ENCODE data around the gene DAGLA.

DAGLA gene

DNA sequence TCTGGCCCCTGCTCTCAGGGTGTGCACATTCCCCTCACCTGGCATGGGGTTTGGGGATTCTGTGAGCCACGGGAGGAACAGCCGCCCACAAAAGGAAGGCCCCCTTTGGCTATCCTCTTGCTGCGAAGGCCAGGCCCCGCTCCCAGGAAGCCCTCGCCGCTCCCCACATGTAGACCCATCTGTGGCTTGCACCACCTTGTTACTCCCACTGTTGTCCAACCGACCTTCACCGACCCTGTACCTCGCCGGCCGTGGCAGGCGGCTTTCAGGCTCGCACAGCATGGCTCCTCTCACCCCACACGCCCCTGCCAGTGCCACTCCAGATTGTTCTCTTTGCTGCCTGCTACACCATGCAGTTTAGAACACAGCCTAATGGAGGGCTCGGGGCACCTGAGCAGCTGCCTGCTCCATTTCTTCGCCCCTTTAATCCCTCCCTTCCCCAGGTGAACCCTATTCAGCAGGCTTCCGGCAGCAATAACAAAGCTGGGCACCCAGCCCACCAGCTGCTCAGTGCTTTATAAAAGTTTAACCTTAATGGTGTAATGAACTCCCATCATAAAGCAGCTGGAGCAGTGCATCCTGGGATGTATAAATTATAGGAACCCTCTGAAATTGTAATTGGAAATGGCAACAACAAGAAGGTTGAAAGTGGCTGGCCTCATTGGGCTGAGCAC lies 10.7 kb downstream of the DAGLA start:
- no peak for DNase-seq

DNA sequence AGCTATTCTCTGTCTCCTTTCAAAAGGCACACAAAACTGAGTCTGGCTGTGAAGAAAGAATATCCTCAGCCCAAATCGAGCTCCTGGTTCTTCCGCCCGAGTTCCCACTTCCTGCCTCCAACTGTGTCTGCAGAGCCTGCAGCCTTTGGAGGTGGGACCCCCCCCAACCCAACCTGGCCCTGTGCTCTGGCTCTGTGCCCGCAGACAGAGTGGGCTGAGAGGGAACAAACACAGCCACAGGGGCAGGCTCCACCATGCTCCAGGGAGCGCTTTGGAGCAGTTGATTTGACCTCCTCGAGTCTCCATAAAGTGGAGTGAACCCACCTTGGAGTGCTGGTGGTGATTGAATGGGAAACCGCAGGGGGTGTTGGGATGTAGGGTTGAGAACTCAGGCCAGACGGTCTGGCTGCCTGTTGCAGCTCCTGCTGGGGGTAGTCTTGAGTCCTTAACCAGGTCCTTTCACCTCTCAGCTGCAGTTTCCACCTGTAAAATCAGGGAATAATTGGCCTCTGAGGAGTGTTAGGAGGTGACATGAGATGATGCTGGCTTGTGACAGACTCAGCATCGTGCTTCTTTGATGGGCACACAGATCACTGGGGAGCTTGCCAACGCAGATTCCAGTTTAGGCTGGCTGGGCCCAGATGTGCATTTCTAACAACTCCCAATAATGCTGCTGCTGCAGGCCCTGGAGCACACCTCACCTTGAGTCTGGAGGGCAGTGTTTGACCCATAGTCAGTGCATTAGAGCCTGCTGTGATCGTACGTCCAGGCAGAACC lies 11.4 kb downstream of the DAGLA start:
- DNase-seq: no peak

DNA sequence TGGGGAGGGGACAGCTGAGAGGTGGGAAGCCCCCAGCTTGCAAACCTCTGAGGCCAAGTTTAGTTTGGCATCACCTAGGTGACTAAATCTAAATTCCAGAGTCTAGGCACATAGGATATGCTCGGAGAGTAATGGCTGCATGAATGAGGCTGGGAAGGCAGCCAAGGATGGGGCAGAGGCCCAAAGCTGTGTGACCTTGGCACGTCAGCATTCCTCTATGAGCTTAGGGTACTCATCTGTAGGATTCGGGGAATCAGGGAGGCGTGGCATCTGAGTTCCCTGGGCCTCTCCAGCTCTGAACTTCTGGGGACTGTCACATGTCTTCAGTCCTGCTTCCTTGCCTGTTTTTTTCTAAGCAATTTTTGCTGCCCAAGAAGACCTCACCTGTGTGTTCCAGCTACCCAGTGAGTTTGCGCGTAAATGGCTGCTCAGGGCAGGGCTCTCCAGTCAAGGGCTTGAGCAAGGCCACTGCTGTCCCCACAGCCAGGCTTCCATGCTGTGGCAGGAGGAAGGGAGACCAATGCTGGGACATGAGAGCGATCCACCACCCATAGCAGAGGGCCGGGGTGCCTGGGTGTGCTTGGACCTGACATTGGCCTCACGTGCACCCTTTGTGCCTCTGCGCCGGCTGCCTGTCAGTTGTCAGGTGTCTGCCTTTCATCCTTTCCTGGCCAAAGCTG lies 13.9 kb downstream of the DAGLA start:
- no peak for DNase-seq

DNA sequence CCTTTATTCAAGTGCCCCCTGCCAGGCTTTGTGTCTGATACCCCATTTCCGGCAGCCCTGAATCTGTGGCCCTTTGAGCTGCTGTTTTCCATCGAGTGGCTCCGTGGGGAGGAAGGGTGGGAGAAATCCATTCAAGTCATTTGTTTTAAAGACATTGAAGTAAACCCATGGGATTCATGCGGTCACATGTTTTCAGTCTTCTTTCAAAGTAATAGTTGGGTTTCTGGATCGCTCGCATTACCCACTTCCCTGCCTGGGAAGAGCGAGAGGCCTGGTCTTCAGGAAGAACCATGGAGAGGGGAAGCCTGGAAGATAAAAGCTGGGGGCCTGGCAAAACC lies 14.4 kb downstream of the DAGLA start:
- no peak for DNase-seq

DNA sequence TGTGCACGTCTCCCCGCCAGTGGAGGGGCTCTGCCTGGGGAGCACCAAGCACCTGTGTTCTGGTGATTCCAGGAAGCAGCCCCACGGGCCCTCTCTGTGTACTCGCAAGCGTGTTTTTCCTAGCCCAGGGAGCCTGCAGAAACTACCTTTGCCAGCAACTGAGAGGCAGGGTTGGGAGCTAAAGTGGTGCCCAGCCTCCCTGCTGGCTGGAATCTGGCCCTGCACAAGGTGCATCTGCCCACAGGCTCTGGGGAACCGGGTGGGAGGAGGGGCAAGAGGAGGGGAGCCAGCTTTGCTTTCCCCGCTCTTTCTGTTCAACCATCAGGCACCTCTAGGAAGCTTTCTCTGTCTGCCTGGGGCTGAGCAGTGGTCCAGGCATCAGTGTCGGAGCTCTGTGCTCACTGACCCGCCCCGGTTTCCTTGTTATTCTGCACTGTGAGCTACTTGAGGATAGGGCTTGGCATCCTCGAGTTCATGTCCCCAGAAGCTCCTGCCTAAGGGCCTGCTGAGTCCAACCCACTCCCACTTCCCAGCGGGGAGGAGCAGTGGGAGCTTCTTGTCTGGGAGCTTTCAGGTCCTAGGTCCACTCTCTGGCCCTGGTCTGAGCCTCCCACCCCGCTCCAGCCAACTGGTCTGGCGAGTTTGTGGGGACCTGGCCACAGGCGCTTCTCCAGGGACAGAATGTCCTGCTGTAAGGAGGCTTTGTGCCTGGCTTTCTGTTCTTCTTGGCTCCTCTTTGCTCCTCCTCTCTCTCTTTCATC lies 14.9 kb downstream of the DAGLA start:
- DNase-seq: no peak

DNA sequence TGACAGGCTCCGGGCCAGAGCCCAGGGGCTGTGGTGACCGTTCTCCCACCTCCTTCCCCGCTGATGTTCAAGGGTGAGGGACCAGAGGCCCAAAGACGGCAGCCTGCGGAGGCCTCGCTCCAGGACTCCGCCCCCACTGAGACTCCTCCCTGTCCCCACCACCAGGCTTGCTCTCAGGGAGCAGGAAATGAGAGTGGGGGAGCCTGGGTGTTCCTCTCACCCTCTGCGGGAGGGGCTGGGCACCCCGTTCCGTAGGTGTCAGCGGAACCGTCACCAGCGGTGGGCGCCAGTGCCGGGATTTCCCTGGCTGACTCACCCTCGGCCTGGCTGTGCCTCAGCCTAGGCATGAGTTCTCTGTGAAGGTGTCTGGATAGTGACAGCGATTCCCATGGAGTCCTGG lies 15.7 kb downstream of the DAGLA start:
- no peak for DNase-seq

DNA sequence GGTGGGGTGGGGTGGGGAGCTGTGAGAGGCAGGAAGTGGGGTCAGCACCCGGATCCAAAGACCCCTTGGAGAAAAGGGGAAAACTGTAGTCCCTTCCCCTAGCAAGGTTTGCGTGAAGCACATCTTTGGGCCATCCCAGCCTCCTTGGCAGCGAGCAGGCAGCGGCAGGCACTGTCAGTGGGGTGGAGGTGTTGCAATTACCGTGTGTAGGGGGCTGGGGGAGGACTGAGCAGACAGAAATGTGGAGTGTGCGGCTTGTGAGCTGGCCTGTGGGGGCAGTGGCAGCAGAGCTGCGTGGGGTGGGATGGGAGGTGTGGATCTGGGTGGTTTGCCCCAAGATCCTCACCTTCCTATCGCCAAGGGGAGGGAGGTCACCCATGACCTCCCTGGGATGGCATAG lies 16.4 kb downstream of the DAGLA start:
- DNase-seq: no peak

DNA sequence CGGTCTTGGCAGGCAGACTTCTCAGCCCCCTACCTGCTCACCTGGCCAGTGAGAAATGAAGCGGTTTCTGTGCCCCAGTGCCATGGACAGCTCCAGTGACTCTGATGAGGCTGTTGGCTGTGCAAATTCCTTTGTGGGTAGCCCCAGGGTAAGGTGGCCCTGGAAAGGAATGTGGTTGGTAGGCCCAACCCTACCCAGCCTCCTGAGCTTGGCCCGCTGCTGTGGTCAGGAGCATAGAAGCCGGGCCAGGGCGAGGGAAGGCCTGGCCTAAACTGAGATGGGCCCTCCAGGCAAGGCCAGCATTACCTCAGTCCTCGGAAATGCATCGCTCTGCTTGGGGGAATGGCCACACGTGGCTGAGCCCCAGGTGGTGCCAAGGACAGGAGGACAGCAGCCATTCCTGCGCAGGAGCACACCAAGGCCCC lies 16.9 kb downstream of the DAGLA start:
- no peak for DNase-seq

DNA sequence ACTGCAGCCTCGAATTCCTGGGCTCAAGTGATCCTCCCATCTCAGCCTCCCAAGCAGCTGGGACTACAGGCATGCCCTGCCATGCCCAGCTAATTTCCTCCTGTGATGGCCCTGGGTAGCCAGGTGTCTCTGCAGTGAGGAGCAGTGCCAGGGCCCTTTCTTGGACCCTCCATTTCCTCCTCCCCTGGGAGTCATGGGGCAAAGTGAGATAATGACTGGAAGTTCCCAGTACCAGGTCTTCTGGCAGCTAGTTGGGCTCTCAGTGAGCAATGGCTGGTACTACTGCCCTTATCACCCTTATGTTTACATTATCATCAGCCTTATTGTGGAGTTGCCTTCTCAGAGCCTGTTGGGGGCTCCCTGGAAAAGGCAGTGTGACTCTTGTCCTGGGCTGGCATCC lies 17.6 kb downstream of the DAGLA start:
- no peak for DNase-seq

DNA sequence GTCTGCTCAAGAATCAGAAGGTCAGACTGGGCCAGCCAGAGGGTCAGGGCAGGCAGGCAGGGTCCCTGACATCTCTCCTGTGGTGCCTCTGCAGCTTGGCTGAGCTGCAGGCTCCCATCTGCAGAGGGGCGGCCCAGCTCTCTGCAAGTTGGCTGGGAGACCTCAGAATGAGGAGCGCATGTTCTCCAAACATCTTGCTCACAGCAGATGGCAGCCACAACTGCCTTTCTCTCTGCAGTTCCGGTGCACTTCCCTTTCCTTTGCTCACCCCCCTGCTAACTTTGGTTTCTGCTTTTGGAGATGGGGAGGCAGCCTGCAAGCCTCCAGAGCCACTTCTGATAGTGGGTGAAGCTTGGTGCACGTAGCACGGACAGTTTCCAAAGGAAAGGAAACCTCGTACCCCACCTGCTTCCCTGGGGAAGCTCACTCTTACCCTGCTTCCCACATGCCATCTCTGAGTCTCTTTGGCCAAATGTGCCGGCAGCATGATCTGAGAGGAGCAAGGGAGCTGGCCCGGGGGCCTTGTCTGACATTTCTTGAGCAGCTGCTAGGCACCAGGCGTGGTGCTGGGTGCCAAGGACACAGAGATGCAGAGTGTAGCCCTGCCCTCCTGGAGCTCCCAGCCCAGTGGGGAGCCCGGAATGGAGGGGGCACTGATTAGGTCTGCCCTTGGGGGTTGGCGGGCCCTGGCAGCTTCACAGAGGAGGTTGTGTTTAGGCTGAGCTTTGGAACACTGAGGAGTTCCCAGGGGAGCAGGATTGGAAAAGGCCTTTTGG lies 18.2 kb downstream of the DAGLA start:
- no peak for DNase-seq

DNA sequence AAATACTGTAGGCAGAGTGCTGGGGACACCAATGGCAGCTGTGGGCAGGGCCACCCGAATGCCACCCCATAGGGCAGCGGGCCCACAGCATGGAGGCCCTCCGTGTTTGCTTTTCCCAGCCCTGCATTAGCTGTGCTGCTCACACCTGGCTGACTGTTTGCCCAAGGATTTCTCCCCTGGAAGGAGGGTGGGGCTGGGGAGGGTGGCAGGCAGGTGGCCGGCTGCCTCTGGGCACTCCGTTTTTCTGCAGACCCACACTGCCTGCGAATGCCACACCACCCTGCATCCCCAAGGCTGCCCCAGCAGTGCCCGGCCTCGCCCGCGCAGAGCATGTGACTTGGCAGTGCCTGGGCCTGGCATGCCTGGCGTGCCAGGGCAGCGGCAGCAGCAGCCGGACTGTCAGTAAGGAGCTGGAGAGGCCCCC lies 19.6 kb downstream of the DAGLA start:
- peak; percentile 94 for DNase-seq

DNA sequence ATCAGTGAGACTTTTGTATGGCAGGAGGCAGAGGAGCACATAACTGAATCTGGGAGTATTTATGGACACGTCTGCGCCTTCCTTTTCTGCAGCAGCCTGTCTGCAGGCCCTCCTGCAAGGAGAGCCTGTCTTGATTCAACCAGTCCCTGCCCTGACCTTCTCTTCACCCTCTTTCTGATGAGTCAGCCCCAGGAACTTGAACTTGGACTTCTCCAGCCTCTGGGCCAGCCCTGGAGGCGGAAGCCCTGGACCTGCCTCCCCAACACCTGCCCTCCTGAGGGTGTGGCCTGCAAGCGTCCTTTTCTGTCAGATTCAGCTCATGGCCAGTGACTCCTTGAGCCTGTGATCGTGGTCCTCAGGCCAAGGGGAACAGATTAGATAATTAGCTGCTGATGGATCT lies 20.0 kb downstream of the DAGLA start:
- peak; percentile 81 for DNase-seq

DNA sequence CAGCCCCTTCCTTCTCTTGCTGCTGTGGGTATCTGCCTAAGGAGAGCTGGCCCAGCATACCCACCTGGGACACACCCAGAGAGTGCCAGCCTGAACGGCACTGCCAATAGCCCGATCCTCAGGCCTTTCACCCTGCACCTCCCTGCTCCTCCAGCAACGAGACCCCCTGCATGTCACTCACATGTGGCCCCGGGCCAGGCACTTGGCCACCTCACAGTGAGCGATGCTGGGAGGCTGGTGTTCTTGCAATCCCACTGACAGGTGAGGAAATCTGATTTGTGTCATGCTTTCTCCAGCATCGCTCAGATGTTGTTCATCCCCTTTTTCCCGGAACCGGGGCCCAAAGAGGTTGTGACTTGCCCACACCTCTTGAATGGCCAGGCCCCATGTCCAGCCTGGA lies 20.5 kb downstream of the DAGLA start:
- DNase-seq: no peak

DNA sequence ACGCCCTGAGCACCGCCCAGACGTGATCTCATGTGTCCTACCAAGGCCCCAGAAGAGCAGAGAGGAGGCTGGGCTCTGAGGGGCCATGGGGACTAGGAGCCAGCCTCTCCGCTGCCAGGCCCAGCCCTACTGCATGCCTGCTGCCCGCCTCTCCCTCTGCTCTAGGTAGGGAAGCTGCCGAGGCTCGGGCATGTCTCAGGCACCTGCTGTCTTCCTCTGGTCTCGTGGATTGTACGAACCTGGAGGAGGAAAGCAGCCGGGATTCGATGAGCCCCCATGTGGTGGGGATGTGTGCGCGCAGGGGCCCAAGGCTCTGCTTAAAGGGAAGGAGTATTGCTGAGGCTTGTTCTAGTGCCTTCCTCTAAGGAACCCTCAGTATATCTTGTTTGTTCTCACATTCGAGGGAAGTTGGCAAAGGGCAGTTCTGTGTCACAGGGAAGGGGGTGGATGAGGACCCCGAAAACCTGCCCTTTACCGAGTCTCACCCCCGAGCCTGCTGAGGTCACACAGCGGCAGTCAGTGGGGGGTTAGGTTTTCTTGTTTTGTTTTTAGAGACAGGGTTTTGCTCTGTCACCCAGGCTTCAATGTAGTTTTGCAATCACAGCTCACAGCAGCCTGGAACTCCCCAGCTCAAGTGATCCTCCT lies 21.2 kb downstream of the DAGLA start:
- peak; percentile 85 for DNase-seq

DNA sequence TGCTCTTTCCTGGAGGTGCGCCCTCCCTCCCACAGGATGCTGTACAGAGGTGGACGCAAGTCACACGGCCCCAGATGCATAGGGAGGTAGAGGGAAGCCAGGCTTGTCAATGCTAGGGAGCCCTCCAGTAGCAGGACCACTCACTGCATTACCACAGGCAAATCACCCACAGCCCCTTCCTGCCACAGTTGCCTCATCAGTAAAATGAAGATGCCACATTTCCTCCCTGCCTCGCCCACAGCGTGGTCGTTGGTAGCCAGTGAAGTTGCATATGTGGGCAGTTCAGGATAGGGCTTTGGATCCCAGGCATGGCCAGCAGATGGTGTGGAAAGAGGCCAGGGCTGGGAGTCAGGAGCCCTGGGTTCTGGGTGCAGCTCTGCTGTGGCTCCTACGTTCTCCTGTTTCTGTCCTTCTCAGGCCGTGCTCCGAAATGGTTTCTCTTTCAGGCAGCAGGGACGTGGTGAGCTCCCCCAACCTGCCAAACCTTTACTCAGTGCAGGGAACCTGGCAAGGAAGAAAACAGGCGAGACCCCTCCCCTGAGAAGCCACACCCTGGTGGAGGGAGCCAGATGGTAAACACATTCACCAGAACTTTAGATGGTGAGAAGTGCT lies 22.6 kb downstream of the DAGLA start:
- no peak for DNase-seq

DNA sequence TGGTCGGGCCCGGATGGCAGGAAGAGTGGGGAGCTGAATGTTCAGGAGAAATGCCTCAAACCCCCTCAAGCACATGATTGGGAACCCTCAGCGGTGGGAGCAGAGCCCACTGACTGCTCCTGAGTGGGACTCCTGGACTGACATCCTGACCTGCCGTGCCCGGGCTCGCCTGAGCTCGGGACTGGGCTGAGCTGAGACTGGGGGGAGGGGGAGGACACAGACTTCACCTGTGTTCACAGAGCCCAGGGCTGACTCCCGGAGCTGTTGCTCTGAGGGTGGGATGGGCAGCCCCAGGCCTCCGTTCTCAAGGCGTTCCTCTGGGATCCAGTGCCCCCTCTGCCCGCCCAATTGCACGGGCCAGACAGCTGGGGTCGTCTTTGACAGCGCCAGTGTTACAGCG lies 24.6 kb downstream of the DAGLA start:
- DNase-seq: no peak

DNA sequence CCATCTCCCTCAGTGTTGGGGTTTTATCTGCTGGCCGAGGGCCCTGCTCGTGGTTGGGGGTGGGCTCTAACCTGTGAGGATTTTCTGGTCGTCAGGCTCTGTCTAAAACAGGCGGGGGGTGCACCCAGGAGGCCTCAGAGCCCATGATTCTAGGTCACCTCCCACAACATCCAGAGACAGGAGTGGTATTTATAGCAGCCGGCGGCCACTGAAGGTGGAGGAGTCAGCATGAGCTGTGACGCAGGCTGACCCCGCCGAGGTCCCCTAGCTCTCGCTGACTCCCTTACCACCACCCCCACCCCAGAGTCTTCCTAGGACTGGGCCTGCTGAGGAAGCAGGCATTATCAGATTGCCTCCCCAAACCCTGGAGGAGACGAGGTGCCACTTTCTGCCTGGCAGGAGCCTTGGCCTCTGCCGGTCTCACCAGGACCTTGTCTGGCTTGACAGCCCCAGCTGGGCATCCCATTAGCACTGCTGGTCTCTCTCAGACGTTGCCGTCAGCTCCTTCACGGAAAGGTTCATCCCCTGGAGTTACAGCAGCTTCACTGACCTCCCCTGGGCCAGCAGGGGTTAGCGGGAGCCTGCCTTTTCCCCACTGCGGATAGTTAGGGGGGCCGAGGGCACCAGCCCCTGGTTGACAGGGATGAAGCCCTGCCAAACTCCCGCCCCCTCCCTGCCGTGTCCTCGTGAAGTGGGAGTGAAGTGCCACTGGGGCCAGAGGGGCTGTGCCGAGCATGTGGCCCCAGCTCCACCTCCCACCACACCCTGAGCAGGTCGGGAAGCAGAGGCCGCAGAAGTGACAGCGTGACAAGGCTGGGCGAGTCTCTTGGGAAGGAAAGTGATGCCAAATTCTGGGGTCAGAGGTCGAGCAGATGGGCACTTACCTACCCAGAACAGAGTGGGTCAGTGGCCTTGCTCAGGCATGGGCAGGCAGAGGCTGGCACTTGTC lies 26.5 kb downstream of the DAGLA start:
- DNase-seq: no peak

DNA sequence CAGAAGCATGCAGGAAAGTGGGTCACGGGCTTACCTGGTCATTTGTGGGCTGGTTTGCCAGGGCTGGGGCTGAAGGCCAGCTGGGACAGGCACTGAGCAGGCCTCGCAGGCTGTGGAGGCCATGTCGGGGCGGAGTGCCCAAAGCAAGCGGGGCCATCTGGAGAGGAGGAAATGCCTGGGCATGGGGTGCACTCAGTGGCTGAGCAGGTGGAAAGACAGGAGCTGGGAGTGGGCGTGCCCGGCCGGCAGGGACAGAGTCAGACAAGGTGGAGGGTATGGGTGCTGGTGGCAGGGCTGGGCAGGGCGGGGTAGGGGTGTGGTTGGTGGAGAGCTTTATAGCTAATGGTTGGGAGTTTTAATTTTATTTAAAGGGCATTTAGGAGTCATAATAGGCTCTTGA lies 27.4 kb downstream of the DAGLA start:
- peak; percentile 77 for DNase-seq

DNA sequence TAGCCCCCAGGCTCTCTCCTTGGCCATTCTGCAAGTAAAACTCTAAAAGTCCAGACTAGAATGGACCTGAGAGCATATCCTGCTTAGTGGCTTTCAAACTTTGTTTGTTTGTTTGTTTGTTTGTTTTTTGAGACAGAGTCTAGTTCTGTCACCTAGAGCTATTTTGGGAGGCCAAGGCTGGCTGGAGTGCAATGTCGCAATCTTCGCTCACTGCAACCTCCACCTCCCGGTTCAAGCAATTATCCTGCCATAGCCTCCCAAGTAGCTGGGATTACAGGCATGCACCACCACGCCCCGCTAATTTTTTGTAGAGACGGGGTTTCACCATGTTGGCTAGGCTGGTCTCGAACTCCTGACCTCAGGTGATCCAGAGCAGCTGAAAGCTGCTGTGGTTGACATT lies 28.9 kb downstream of the DAGLA start:
- no peak for DNase-seq

DNA sequence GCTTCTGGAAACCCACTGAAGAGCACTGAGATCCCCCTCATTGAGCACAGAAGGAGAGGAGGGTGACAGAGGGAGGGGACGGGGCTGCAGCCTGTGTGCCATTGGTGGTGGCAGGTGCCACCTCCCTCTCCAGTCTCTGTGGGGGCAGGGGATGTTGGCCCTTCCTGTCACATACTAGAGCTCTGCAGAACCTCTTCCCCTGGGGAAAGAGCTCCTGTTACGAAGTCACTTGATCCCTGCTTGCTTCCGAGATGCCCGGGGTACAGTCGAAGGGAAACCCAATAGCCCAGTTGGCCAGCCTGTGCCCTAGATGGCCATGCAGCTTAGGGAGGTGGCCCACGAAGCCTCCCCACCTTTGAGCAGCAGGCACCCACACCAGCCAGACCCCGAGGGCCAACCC lies 29.4 kb downstream of the DAGLA start:
- DNase-seq: peak; percentile 67

DNA sequence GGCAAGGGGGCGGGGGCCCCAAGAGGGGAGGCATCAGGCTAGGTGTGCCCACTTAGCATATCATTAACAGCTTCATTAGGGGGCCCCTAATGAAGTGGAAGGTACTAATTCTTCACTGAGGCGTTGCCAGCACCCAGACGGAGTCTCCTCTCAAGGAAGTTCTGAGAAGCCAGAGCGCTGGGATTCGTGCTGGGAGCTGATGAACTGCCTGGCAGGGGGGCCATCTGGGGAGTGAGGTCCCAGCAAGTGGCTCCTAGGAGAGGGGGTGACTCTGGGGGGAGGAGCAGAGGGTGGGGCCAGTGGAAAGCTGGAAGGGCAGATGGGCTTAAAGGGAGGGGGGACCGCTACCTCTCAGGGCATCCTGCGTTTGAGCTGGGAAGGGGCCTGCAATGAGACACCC lies 29.8 kb downstream of the DAGLA start:
- DNase-seq: no peak

All from NCI-H510A (cell line).